Fibroblast of mammary gland (primary cell): Measurements from ENCODE around the gene FAM3C.
A peak's percentile ranks its signal among the peaks of the same experiment; 100 is the strongest.

Experiments
- DNase-seq: peaks from one replicate; pipeline ENCODE4 v3.0.0-alpha.2; 2010; ENCODE audit warnings: low read depth
- H3K4me3 ChIP-seq: 2 replicates; pipeline ENCODE4 v1.5.1; 2011; ENCODE audit warnings: low read depth, mild to moderate bottlenecking, low read length, moderate library complexity; ENCODE audit not compliant: control insufficient read depth
- TF ChIP-seq, protein P1 (sequence below): conservative IDR thresholded peaks from 2 replicates; pipeline ENCODE4 v1.5.1; 2011; ENCODE audit warnings: low read depth, low read length, inconsistent platforms; ENCODE audit not compliant: control insufficient read depth, insufficient read depth

FAM3C gene

DNA sequence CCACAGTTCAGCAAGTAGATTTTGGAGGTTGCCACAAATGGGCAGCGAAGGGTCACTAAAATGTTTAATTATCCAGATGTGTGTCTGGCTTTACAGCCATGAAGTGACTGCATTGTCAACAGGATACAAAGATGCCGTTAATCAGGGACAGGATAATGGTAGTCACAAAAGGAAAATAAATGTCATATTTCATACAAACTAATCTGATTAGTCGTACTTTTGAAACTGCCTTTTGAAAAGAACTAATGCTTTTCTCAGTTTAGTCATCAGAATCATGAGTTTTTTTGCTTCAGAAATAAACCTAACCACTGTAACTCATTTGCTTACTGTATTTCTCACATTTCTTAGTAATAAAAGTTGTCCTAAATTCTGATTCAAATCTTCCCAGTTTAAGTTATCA is 89.5 kb downstream of the FAM3C start:
- TF ChIP-seq, protein P1, sequence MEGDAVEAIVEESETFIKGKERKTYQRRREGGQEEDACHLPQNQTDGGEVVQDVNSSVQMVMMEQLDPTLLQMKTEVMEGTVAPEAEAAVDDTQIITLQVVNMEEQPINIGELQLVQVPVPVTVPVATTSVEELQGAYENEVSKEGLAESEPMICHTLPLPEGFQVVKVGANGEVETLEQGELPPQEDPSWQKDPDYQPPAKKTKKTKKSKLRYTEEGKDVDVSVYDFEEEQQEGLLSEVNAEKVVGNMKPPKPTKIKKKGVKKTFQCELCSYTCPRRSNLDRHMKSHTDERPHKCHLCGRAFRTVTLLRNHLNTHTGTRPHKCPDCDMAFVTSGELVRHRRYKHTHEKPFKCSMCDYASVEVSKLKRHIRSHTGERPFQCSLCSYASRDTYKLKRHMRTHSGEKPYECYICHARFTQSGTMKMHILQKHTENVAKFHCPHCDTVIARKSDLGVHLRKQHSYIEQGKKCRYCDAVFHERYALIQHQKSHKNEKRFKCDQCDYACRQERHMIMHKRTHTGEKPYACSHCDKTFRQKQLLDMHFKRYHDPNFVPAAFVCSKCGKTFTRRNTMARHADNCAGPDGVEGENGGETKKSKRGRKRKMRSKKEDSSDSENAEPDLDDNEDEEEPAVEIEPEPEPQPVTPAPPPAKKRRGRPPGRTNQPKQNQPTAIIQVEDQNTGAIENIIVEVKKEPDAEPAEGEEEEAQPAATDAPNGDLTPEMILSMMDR: no peak
- DNase-seq: no peak
- no peak overlapping the region for H3K4me3 ChIP-seq

DNA sequence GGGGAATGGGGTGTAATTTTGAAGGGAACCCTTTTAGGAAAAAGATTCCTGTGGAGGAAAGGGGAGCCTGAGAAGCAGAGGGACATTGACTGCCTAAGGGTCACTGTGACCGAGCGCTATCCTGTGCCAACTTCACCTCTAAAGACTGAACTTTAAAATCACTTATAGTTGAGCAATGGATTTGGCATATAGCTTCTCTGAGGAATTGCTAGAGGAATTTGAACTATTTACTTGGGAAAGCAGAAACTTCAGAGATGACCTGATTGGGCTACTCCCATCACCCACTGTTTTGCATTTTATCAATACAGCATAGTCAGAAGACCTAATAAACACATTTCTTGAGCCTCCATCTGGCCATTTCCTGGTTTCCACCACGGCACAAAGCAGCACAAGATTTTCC is 91.0 kb downstream of the FAM3C start:
- H3K4me3 ChIP-seq: no peak overlapping the region
- TF ChIP-seq, protein P1: no peak
- DNase-seq: peak; percentile 33

DNA sequence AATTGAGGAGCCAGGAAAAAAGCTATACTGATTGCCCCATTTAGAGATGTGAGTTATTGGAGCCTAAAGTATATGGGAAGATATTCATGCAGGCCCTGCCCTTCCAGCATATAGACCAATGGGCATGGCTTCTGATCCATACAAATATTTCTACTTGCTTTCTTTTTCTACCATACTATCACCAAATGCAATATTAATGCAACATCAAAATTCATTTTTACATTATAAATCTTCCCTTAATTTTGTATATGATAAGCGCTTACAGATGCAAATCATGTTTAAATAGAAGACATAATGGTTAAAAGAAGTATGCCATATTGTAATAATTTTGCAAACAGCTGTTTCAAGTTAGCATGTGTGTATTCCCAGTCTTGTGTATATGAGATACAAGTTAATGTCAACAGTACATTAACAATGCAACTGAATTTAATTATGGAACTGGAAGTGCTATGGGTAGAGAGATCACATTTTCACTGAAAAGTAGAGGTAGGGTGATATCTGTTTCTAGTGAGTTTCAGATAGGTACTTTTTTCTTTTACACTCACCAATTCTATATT is 91.9 kb downstream of the FAM3C start:
- no peak overlapping the region for H3K4me3 ChIP-seq
- TF ChIP-seq, protein P1: no peak
- no peak for DNase-seq

DNA sequence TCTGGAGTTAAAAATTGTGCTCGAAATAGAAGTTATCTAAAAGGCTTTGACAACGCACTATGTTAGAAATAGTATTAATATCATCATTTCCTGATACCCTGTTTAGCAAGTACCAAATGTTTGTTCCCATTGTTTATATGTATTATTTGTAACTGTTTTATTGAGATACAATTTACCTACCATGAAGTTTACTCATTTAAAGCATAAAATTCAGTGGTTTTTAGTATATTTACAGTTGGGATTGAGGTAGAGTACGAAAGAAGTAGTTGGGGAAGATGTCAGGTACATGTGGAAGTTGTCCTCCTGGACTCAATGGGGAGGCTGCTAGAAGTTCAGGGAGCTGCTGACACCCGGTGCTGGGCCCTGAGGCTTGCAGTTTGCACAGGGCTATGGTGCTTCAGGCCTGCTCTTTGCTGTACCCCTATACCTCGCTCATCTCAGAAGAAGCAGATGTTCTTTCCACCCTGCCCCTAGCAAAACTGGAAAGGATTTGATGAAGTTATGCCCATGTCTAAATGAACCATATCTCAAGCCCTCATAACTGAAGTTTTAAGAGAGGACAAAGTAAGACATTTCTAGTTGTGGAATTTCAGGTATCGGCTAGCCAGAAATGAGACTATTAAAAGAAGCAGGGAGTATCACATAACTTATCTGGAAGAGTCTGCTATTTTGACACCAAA is 92.5 kb downstream of the FAM3C start:
- H3K4me3 ChIP-seq: no peak overlapping the region
- DNase-seq: no peak
- TF ChIP-seq, protein P1: no peak

DNA sequence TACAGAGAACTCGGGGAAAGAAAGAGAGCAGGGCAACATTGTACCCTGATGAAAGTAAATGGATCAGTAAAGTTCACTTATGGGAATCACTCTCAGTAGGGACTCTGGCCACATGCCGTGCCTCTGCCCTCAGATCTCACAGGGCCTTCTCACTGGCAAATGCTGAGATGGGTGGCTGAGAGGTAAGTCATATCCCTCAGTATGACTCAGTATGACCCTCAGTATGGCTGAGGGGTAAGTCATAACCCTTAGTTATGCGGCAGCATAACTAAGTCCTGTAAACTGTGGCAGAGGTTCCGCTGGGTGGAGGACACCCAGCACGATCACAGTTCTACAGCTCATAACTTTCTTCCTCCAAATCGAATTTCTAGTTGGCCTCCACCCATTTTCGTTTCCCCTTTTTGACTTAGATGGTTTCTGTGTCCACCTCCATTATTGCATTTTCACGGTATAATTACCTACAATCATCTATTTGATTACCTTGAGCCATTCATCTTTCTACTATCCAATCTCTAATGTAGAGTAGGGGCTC is 93.8 kb downstream of the FAM3C start:
- peak; percentile 79 for DNase-seq
- TF ChIP-seq, protein P1: no peak
- H3K4me3 ChIP-seq: no peak overlapping the region

DNA sequence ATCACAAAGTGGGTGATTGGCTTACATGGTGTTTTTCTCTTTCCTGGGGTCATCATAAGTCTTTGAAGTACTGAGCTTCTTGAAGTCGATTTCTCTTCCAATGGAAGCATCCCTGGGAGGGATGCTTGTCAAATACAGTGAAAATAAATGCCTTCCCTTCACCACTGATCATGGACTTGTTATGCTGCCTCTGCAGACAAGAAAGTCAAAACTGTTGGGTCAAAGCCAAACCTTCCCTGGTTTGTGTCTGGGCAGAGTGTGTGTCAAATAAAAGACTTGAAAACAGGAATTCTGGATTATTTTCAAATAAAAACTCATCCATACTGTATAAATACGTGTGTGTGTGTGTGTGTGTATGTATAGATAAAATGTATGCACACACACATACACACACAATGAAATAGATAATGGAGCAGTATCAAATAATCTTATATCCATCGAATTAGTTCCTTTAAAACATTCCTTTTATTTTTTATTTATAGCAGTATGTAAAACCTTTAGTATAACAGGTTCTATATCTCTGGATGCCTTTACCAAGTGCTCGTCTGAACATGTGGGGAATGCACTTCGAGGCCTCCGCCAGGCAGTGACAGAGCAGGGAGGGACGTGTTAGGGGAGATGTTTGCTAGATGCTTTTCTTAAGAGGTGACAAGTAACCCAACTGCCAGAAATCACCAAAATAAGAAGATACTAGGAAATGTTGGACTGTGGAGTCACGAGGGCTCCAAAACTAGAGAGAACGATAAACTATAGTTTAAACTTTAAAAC is 94.5 kb downstream of the FAM3C start:
- TF ChIP-seq, protein P1: no peak

More for the DNA sequence above, 94.5 kb downstream of the FAM3C start:
- H3K4me3 ChIP-seq: no peak overlapping the region
- no peak for DNase-seq
